GM18517 (cell line): ENCODE measurements around the gene ADNP.
"Not testable (repeated sequence)": the region's sequence is repeated elsewhere in the genome, so short reads cannot be mapped to it uniquely, and the experiment has no call there.

Experiments used
- ATAC-seq: cut with Tn5 transposase; IDR thresholded peaks from one replicate; pipeline ENCODE4 v1.9.1; 2021; ENCODE audit warnings: mild to moderate bottlenecking, moderate library complexity; ENCODE audit not compliant: unreplicated experiment

Gene ADNP

GRCh38 chr20:50931306-50932015 is at the start of gene ADNP:
Gene ADNP (minus strand): TSS chr20:50931437. CDS start chr20:50903996, 27,441 bp downstream.
- ATAC-seq = peak; percentile 73

- ATAC-seq = no peak
Observed at GRCh38 chr20:50980071-50980681, 48.9 kb upstream of the ADNP start.

- ATAC-seq = not testable (repeated sequence)
Observed at GRCh38 chr20:50978533-50978932, 47.3 kb upstream of the ADNP start.

- no peak for ATAC-seq
Observed at GRCh38 chr20:50977066-50978021, 46.1 kb upstream of the ADNP start.

- ATAC-seq = no peak
Observed at GRCh38 chr20:50975701-50976330, 44.6 kb upstream of the ADNP start.

GRCh38 chr20:50969912-50970311 is 38.7 kb upstream of the ADNP start:
- no peak for ATAC-seq

- ATAC-seq = no peak
Observed at GRCh38 chr20:50969435-50969834, 38.2 kb upstream of the ADNP start.

- no peak for ATAC-seq
Observed at GRCh38 chr20:50968289-50968688, 37.1 kb upstream of the ADNP start.

- no peak for ATAC-seq
Observed at GRCh38 chr20:50967586-50967985, 36.3 kb upstream of the ADNP start.

GRCh38 chr20:50959543-50960126 is 28.4 kb upstream of the ADNP start:
- no peak for ATAC-seq

GRCh38 chr20:50958615-50959542 is 27.6 kb upstream of the ADNP start, which contains the start of gene MOCS3:
Gene MOCS3 (plus strand): TSS chr20:50958818. CDS start chr20:50958843, 25 bp downstream.
- peak; percentile 74 for ATAC-seq

- peak; percentile 76 for ATAC-seq
Observed at GRCh38 chr20:50957798-50958614, 26.8 kb upstream of the ADNP start, which contains the start of gene DPM1. Gene DPM1 (minus strand): TSS chr20:50958532. CDS start chr20:50958523, 9 bp downstream.

GRCh38 chr20:50957276-50957675 is 26.0 kb upstream of the ADNP start:
- no peak for ATAC-seq

GRCh38 chr20:50953821-50954220 is 22.6 kb upstream of the ADNP start:
- ATAC-seq = no peak

GRCh38 chr20:50953196-50953595 is 22.0 kb upstream of the ADNP start:
- ATAC-seq = no peak

GRCh38 chr20:50948132-50948785 is 17.0 kb upstream of the ADNP start:
- no peak for ATAC-seq

GRCh38 chr20:50943069-50943468 is 11.8 kb upstream of the ADNP start:
- no peak for ATAC-seq

GRCh38 chr20:50933589-50933988 is 2.4 kb upstream of the ADNP start:
- ATAC-seq = no peak
